Stromal cell of bone marrow (primary cell): Measurements from ENCODE around the gene NUP85.
"Not testable (repeated sequence)": the region's sequence is repeated elsewhere in the genome, so short reads cannot be mapped to it uniquely, and the experiment has no call there.

Experiments used
- DNase-seq: peaks from one replicate; pipeline ENCODE4 v3.0.0-alpha.2; 2012; ENCODE audit warnings: low read depth

The NUP85 gene

GRCh38 chr17:75241996-75242460 lies 36.5 kb downstream of the NUP85 start:
- DNase-seq = peak; percentile 53

DNA sequence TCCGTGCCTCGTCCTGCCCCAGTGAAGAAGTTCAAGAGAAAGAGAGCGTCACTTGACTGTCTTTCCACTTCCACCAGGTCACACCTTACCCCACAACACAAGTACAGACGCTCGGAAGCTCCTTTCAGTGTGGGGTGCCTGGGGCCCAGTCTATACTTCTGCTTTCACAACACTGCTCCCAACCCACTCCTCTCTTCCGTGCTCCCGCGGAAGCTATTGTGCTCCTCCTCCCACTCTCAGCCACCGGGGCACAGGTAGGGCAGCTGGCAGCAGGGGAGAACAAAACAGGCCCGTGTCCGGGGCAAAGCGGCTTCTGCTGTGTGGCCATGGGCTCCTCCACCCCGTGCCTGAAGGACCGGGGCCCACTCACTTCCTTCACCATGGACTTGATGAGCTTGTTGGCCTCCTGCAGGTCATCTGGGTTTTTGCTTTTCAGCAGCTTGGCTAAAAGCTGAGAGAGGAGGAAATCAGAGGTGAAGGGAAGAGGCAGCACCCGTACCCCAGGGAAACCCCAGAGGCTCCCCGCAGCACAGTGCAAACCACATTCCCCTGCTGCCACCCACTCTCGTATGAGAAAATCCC lies 37.1 kb downstream of the NUP85 start:
- DNase-seq = no peak

- no peak for DNase-seq
These were observed 38.8 kb downstream of the NUP85 start for GRCh38 chr17:75244133-75244866.

DNA sequence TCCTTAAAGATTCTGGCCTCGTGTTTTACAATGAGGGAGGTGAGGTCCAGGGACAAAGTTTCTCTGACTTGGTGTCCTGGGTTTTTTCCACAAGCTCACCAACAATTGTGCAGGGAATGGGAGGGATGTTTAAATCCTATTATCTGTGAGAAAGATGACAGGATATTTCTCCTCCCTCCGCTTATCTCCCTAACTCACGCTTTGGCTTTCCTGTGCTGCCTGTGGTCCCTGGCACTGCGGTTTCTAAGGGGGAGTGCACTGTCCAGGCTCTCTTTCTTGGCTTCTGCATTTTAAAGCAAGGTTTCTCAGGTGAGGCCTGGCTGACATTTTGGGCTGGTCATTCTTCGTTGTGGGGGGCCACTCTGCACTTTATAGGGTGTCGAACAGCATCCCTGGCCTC lies 39.5 kb downstream of the NUP85 start:
- no peak for DNase-seq

DNA sequence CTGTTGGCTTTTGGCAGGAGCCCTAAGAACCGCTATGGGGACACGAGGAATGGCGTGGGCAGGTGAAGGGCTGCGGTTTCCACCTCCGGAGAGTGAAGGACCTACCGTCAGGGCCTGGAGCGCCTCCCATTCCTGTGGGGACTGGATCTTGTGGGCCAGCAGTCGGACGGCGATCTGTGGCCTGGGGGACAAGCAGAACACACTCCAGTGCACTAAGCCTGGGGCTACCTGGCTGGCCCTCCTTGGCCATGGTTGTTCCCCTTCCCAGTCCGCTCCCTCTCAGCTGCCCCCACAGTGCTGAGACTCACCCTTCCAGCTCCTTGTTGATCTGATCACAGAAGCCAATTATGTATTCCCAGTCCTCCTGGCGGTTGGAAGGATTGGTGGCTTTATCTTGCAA lies 40.9 kb downstream of the NUP85 start:
- DNase-seq = no peak

DNA sequence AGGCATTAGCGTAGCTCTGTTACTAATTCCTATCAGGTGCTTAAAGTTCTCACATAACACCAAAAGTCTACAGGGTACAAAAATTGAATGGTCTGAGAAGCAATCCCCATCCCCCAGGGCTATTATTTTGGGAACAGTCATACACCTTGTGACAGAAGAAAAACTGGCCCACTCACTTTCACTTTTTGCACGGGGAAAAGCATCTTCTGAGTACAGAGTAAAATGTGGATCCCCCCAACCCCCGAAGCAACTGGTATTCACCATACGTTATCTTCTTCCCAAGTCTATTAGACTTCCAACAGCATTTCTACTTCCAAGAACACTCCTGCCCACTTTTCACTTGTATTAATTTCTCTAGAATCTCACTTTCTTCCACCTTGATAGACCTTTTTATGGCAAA lies 44.1 kb downstream of the NUP85 start:
- DNase-seq = no peak

GRCh38 chr17:75250009-75250471 lies 44.6 kb downstream of the NUP85 start:
- DNase-seq = peak; percentile 77

- DNase-seq = no peak
These were observed 46.7 kb downstream of the NUP85 start for GRCh38 chr17:75252039-75252816.

DNA sequence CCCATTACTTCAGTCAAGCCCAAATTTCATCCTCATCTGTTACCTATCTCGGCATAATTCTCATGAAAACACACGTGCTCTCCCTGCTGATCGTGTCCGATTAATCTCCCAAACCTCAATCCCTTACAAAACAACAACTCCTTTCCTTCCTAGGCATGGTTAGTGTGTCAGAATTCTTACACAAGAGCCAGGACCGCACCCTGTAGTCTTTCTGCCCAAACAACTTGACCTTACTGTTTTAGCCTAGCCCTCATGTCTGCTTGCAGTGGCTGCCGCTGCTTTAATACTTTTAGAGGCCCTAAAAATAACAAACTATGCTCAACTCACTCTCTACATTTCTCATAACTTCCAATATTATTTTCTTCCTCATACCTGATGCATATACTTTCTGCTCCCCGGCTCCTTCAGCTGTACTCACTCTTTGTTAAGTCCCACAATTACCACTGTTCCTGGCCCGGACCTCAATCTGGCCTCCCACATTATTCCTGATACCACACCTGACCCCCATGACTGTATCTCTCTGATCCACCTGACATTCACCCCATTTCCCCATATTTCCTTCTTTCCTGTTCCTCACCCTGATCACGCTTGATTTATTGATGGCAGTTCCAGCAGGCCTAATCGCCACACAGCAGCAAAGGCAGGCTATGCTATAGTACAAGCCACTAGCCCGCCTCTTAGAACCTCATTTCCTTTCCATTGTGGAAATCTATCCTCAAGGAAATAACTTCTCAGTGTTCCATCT lies 50.6 kb downstream of the NUP85 start:
- DNase-seq = not testable (repeated sequence)

DNA sequence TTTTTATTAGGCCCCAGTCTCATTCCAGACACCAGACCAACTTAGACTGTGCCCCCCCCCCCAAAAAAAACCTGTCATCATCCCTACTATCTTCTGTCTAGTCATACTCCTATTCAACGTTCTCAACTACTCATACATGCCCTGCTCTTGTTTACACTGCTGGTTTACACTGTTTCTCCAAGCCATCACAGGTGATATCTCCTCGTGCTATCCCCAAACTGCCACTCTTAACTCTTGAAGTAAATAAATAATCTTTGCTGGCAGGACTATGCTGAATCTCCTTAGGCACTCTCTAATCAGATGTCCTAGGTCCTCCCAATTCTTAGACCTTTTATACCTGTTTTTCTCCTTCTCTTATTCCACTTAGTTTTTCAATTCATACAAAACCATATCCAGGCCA lies 51.7 kb downstream of the NUP85 start:
- not testable (repeated sequence) for DNase-seq

DNA sequence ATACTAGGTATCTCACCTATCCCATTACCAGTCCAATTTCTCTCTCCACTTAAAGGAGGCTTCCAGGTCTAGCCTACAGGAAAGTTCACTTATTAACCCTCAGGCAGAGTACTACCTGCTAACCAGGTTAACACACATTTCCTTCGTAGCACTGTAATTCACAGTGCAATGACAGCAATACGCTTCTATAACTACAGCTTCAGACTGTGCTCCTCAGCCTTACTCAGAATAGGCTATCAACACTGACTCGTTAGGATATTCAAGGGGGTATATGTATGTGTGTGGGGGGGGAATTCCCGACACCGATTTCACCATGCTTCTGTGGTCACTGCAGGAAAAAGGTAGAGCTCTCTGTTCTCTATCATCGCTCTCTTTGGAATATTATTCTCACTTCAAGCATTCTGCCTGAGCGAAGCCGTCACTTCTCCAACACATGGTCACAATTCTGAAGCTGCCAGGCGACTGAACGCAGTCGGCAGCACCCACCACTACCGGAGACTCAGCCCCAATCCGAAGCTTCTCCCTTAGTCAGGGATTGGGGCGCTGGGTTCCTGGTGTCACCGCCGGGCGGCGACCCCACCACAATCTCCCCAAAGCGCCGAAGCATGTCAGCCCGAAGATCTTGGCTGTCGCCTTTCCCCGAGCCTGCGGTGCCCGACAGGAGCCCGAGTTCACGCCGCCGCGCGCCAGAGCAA lies 55.3 kb downstream of the NUP85 start:
- DNase-seq = no peak

DNA sequence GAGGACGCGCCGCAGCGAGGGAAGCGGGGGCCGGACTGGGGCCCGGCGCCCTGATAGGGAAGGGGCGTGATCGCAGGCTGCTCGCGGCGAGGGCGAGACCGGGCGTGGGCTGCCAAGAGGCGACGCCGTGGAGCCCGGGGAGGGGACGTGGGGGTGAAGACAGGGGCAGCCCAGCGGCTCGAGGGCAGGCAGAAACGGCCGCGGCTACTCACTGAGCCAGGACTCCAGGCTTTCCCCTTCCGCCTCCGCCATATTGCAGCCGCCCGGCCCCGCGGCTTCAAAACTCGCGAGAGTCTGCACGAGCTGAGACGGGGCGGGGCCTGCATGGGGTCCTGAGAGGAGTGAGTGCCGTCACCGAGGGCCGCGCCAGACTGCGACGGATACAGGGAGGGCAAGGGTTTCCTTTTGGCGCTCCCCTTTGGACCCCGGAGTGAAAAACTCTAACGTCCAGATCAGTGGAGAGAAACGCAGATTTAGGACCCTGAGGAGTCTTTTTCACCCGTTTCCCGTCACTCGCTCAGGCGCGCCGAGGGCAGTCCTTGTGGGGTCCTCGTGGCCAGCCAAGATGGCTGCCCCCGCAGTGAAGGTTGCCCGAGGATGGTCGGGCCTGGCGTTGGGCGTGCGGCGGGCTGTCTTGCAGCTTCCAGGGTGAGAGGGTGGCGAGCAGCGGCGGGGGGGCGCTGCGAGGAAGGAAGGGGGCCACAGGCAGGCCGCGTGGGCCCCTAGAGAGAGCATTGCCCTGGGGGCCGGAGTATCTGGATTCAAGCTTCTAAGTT lies 56.0 kb downstream of the NUP85 start, which contains the start of the genes GGA3 and MRPS7:
Gene GGA3, minus strand, starts transcription at position 271 of the 776 bp plus-strand sequence. Its CDS starts 19 bp downstream, at position 252.
Gene MRPS7, plus strand, starts transcription at position 544 of the 776 bp plus-strand sequence. Its CDS starts 22 bp downstream, at position 566.
- peak; percentile 86 for DNase-seq

- no peak for DNase-seq
These were observed 56.7 kb downstream of the NUP85 start for GRCh38 chr17:75262112-75262606.

GRCh38 chr17:75263055-75263454 lies 57.6 kb downstream of the NUP85 start:
- no peak for DNase-seq

- no peak for DNase-seq
These were observed 60.3 kb downstream of the NUP85 start for GRCh38 chr17:75265614-75266315.

- DNase-seq = no peak
These were observed 61.1 kb downstream of the NUP85 start for GRCh38 chr17:75266316-75267152.

- DNase-seq = no peak
These were observed 61.6 kb downstream of the NUP85 start for GRCh38 chr17:75267153-75267410.

- no peak for DNase-seq
These were observed 62.1 kb downstream of the NUP85 start for GRCh38 chr17:75267411-75268232.
